ENCODE data around the gene TNF.
A peak's percentile ranks its signal among the peaks of the same experiment; 100 is the strongest.
"Not testable (repeated sequence)": the region's sequence is repeated elsewhere in the genome, so short reads cannot be mapped to it uniquely, and the experiment has no call there.

Gene TNF

GRCh38 chr6:31588871-31589650, 13.7 kb downstream of the TNF start:
- no peak for DNase-seq

GRCh38 chr6:31590691-31591090, 15.3 kb downstream of the TNF start:
- DNase-seq: not testable (repeated sequence)

DNA sequence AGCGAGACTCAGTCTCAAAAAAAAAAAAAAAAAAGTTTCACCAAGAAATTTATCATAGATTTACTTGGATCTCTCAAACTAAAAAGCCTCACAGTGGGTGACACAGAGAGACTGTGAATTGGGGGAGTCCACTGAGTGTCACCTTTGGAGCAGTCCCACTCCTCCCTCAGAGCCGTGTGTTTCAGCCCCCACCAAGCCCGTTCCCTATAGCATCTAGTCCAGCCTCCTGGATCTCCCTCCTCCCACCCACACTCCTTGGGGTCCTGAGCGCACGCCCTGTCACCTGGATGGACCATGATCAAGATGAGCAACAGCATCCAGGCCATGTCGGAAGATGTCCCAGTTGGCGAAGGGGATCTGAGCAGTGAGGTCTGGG, 17.0 kb downstream of the TNF start:
- no peak for DNase-seq

DNA sequence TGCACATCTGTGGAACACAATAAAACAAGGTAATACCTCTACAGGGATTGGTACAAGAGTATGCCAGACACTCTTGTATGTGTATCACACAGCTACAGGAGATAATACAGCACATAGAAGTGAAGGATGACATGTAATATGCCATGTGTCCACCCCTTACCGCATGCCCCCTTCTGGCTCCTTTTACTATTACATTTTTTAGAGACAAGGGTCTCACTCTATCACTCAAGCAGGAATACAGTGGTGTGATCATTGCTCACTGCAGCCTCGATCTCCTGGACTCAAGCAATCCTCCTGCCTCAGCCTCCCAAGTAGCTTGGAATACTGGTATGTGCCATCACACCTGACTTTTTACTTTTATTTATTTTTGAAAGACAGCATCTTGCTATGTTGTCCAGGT, 21.6 kb downstream of the TNF start:
- no peak for DNase-seq

DNA sequence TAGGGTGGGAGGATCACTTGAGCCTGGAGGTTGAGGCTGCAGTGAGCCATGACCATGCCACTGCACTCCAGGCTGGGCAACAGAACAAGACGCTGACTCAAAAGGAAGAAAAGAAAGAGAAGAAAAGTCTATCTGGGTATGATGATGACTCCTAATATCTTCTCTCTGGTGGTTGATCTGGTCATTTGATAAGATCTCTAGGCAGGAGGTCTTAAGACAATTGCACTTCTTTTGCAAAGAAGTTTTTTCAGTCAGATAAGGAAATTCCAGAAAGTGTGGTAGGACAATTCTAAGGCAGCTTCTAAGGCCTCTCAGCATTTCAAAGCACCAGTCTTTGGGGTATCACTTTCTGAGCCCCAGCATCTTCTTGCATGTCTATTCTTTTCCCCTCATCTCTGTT, 32.0 kb downstream of the TNF start:
- no peak for DNase-seq

- DNase-seq: no peak
These were observed 34.4 kb downstream of the TNF start for GRCh38 chr6:31609519-31610406.

- no peak for DNase-seq
These were observed 35.6 kb downstream of the TNF start for GRCh38 chr6:31610968-31611367.

- DNase-seq: no peak
These were observed 38.8 kb downstream of the TNF start for GRCh38 chr6:31614075-31614619.

GRCh38 chr6:31614684-31615578, 39.6 kb downstream of the TNF start, which contains the start of gene AIF1:
Gene AIF1 (plus strand): TSS chr6:31615234. CDS start chr6:31615330, 96 bp downstream.
- no peak for DNase-seq

DNA sequence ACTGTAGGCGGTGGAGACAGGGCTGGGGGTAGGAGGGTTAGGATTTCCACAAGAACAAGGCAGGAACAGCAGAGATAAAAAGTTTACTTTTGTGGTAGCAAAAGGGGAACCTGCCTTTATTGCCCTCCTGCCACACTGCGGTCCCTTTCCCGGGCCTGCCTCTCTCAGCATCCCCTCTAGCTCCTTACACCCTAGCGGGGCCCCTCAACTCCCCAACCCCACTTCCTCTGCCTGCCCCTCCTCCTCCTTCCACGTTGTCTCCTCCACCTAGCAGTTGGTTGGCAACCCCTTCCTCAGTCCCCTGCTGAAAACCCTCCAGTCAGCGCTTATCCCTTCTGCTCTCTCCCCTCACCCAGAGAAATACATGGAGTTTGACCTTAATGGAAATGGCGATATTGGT, 40.4 kb downstream of the TNF start:
- no peak for DNase-seq

GRCh38 chr6:31617010-31617409, 41.6 kb downstream of the TNF start:
- no peak for DNase-seq

GRCh38 chr6:31619805-31620585, 44.6 kb downstream of the TNF start:
- DNase-seq: peak; percentile 89

- peak; percentile 96 for DNase-seq
These were observed 45.4 kb downstream of the TNF start, which contains the start of gene PRRC2A for GRCh38 chr6:31620586-31621319. Gene PRRC2A (plus strand): TSS chr6:31620715. CDS start chr6:31622790, 2,075 bp downstream.

DNA sequence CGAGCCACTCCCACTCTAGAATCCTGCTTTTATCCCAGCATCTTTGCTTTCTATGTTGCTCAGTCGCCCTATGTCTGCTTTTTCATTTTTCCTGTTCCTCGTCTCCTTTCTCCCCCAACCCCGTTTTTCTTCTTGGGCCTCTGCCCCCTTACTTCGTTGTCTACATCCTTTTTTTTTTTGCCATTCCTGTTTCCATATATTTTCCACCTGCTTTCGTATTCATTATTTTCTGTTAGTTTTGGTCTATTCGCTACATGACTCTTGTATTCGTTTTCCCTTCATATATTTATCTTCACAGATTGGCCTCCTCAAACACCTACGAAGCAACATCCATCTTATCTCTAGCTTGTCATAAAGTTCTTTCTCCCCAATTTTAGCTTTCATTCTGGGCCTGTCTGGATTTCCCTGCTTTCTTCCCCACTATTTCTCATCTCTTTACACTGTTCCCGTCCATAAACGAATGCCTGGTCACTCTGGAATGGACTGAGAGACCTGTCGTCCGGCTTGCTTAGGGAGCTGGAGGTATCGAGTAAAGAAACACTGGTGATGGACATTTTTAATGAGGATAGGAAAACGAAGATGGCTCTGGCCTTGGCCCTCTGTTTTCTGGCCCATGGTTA, 46.1 kb downstream of the TNF start:
- DNase-seq: no peak

DNA sequence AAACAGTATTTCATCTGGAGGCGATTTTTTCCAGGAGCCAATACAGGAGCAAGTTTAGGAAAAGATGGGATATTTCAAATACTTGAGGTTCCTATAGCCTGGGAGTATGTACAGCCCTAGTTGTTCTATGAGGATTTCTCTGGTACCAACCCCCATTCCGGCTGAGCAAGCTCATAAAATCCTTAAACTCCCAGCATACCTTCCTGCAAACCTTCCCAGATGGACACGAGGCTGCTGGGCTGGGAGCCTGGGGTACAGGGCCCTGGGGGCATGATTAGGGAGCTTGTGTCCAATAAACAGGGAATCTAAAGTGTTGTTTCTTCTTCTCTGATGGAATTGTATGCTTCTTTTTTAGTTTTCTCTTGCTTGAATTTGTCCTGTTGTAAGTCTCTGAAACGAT, 46.6 kb downstream of the TNF start:
- DNase-seq: no peak

DNA sequence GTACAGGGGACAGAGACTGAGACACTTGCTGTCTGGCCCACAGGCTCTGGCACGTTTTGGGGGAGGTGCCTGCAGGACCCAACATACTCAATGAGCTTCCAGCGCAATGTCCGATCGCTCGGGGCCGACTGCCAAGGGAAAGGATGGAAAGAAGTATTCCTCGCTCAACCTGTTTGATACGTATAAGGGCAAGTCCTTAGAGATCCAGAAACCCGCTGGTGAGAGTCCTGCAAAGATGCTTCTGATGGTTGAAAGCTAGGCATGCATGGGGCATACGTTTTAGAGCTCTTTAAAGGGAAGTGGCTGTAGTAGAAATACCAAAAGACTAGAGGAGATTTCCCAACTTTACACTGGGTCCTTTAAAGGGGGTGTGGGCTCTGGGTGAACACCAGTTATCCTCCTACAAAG, 47.3 kb downstream of the TNF start:
- DNase-seq: no peak

GRCh38 chr6:31624070-31624469, 48.7 kb downstream of the TNF start:
- DNase-seq: no peak

DNA sequence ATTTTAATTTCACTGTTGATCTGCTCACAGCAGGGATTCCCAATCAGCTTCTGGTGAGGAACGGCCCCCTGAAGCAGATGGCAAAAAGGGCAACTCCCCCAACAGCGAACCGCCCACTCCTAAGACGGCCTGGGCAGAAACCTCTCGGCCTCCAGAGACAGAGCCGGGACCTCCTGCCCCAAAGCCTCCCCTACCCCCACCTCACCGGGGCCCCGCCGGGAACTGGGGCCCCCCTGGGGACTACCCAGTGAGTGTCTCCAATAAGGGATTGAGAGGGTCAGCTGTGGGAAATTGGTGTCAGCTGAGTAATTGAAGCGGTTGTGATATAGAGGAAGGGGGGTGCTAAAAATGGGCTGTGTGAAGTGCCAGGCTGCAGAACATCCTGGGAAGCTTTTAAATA, 51.6 kb downstream of the TNF start:
- no peak for DNase-seq

DNA sequence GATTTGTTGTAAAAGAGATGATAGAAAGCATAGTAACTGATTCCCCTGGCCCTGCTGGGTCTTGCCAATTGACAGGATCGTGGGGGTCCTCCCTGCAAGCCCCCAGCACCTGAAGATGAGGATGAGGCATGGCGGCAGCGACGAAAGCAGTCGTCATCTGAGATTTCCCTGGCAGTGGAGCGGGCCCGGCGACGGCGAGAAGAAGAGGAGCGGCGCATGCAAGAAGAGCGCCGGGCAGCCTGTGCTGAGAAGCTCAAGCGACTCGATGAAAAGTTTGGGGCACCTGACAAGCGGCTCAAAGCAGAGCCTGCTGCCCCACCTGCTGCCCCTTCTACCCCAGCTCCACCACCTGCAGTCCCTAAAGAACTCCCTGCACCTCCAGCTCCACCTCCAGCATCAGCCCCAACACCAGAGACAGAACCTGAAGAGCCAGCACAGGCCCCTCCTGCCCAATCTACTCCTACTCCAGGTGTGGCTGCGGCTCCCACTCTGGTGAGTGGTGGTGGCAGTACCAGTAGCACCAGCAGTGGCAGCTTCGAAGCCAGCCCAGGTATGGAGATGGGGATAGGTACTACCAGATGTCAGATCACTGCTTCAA, 52.4 kb downstream of the TNF start:
- DNase-seq: no peak

All from activated T-cell treated with anti-CD3 and anti-CD28 coated beads for 4 hours (primary cell).